Glomerular visceral epithelial cell (primary cell): ENCODE measurements around the gene GRHL3.

Experiments
- DNase-seq: peaks from one replicate; pipeline ENCODE4 v3.0.0-alpha.2; 2016; ENCODE audit errors: extremely low spot score

GRHL3 gene

DNA sequence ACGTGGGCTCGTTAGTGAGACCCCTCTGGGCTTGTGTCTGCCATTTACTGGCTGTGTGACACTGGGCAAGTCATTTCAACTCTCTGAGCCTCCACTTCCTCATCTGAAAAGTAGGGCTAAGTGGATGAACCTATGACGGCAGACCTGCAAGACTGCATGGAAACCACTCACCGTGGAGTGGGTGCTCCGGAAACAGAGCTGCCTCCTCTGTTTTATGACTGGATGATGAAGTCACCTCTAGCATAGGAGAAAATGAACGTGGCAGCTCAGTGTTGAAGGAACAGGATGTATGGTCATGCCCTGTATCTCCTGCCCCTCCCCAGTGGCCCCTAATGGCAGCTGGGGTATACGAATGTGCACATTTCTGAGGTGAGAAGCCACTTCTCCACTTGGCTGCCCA, 53.9 kb downstream of the GRHL3 start:
- no peak for DNase-seq

DNA sequence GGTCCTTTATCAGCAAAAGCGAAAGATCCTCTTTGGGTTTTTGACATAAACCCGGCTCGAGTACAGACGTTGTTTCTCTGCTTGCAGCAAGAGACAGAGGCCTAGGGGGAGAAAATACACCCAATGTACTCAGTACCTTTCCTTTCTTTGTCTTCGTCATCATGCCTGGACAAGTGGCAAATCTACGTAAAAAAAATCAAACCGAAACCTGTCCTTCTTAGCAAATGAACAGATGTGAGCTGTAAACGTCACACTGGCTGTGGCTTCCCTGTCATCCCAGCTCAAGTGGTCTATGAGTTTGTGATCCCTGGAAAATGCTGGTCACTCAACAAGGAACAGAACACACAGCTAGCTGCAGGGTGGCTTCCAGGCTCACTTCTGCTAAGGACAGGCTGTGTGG, 54.6 kb downstream of the GRHL3 start:
- no peak for DNase-seq

DNA sequence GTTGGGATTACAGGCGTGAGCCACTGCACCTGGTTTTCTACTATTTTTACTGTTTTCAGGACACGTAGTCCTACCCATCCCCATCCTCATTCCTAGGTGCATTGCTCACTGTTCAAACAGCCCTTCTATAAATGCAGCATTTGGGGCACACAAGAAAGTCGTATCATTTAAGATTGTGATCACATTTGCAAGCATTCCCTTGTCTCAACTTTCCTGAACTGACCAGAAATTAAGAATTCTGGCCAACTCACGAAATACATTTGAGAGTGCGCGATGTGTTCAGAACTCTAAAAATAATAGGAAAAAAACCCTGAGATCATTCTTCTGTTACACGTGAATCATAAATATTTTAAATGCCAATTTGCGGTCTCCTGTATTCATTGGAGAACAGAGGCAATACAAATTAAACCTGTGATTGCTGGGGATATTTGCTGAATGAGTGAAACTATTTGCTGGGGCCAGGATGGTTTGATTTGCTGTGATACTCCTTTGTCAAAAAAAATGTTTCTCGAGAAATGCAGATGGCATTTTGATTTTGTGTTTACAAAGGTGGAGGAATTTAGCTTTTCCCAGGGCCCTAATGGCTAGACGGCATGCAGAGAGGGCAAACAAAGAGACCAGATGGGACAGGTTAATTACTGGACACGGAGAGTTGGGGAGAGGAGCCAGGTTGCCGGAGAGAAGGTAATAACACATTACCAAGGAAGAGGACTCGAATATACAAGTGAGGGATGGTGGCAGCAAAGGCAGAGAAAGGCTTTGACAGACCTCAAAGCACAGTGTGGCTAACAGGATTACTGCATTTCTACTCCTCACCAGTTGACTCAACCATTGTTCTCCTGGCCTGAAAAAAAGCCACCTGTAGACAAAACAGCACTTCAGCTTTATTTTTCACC, 56.0 kb downstream of the GRHL3 start:
- no peak for DNase-seq

- DNase-seq, result no peak
Observed at GRCh38 chr1:24379733-24380315, 60.7 kb downstream of the GRHL3 start.

DNA sequence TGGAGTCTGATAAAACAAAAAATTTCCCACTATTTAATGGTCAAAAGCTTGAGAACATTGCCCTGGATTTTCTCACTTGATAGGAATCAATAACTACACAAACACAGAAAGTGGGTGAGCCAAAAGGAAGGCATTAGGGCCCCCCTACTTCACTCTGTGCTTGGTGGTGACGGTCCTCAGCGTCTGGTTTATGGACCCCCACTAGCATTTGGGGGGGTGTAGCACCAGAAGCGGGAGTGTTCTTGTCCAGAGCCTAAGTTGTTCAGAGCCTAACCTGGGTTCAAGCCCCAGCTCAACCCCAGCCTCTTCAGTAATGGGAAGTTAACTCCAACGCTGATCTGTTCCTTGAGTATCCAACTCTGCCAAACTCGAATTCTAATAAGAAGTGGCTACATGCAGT, 61.4 kb downstream of the GRHL3 start:
- DNase-seq, result no peak

GRCh38 chr1:24381256-24381655, 62.1 kb downstream of the GRHL3 start:
- no peak for DNase-seq

DNA sequence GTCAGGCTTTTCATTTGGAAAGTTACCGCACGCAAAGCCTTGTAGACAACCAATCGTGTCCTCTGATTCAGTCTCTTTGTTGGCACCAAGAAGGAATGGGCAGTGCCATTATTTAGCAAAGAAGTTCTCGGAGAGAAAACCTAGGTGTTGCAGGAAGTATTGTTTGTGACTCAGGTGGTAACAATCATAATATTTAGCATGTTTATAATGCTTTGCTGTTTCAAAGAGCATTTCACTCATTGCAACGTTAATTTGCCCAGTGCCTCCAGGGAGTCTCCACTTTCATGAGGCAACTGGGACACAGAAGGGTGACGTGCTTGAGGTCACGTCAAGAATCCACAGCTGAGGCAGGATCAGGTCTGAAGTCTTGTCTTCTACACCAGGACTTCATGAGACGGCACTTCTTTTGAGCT, 63.0 kb downstream of the GRHL3 start:
- no peak for DNase-seq

- DNase-seq, result no peak
Observed at GRCh38 chr1:24383381-24383940, 64.3 kb downstream of the GRHL3 start.

DNA sequence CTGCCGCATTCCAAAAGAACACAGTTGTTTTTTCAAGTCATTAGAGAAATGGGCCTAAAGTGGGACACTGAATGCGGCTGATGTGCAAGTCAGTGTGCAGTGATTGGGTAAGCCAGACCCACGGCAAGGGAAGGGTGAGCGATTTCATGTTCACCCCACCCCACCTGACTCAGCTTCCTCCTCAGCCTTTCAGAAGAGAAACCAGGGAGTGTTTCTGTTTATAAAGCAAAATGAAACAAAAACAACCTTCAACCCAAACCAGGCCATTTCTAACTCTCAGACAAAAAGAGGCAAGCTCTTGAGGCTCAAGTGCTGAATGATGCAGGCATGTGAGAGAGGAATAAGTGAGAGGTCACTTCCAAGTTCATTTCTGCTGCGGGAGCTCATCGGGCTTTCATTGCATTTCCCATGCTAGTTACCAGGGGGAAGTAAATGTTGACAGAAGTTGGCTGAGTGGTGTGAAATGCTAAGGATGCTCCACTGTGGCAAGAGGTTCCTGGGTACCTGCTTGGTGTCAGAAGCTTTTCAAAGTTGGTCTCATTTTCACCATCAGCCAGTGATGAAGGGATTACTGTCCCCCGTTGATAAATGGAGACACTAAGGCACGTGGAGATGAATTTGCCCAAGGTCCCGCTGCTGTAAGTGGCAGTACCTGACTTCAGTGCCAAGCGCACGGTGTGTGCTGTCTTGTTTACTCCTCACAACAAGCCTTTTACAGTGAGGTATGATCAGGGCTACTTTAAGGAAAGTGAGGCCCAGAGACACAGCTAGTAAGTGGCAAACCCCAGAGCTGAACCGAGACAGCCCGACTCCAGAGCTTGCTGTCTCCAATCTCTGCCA, 65.3 kb downstream of the GRHL3 start:
- no peak for DNase-seq

- DNase-seq, result peak; percentile 54
Observed at GRCh38 chr1:24385160-24385940, 66.2 kb downstream of the GRHL3 start.

DNA sequence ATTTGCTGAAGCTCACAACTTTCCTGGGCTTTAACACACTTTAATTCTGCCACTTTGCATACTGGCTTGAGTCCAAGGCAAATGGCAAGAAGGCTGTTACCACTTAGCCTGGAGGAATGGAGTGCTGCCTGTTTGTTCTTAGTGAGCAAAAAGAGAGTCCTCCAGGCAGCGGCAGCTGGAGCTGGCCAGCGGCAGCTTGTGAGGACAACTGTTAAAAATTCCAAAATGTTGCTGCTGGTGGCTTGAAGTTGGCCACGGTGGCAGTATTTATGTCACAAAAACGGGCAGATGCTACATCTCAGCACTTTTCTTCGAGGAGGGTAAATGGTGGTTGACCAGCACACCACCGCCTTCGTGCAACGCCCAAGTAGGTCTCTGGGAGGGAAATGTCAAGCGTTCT, 67.1 kb downstream of the GRHL3 start:
- no peak for DNase-seq

DNA sequence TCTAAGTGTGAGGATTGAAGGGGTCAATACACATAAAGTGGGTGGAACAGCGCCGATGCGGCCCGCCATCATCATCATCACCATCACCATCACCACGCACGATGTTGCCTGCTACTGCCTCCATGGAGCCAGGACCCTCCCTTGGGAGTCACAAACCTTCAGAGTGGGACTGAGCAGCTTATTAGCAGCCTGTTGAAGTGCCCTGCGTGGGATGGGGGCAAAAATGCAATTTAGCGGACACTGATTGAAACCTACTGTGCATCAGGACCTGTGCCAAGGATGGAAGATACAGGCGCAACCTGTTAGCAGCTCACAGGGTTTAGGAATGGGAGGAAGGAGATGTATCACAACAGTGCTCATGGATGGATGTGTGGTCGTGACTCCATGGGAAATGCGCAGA, 67.8 kb downstream of the GRHL3 start:
- no peak for DNase-seq

DNA sequence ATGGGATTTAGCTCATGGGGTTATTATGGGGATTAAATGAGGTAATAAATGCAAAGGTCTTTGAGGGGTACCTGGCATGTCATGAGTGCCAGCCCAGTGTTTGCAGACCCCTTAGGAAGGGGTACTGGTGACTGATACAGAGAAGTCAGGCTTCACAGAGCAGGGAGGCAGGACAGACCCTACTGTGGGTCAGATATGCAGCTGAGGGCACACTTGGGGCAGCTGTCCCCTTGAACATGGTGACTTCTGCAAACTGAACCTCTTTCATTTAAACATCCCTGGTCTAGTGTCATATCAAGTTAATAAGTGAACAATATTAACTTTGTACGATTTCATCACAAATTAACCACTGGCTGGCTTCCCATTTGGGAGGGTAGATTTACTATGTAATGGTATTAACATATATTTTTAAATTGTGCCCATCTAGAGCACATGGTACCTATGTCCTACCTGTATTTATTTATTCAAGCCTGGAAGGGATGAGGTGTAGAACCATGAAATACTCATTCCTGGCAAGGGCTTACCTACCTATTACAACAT, 68.5 kb downstream of the GRHL3 start:
- no peak for DNase-seq

GRCh38 chr1:24388331-24388885, 69.3 kb downstream of the GRHL3 start:
- no peak for DNase-seq

- DNase-seq, result no peak
Observed at GRCh38 chr1:24389231-24389678, 70.1 kb downstream of the GRHL3 start.

DNA sequence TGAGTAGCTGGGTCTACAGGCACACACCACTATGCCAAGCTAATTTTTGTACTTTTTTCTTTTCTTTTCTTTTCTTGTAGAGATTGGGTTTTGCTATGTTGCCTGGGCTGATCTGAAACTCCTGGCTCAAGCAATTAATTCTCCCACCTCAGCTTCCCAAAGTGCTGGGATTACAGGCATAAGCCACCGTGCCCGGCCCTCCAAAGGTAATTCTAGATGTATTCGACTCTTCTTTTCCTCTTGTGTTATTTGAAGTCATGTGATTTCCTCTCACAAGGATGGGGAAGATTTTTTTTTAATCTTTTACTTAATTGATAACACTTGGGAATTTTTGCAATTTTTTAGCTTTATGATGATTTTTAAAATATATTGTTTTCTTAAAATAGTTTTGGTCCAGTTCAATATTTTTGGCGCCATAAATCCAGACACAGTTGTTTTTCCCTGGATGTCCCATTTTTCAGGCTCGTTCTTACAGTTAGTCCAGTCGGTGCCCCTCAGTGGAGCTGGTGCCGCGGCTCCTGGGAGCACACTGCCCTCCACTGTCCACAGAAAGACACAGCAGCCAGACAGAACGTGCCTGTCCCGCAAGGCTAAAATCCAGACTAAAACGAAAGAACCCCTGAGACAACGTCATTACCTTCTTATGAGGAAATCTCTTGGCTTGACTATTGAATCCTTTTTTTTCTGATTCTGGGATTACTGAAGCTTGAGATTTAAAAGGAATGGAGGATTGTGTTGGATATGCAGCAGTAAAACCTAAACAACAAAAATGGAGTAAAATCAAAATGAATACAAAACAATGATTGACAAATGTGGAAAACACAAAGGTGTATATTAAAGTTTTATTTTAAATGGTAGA, 72.0 kb downstream of the GRHL3 start:
- peak; percentile 84 for DNase-seq

GRCh38 chr1:24391882-24392603, 72.9 kb downstream of the GRHL3 start:
- DNase-seq, result peak; percentile 66

DNA sequence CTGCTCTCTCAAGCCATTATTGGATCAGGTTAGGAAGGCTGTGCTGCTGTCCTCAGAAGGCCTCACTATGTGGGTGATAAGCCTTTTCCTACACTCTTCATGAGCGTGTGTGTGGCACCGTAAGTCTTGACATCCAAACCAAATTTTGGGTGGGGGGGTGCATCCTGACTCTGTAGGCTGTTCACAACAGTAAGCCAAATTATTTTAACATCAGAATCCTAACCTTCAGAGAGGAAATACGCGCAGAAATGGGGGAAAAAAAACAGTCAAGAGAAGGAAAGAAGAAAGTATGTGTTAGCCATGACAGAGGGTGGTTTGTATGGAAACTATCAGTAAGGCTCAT, 73.4 kb downstream of the GRHL3 start:
- no peak for DNase-seq

DNA sequence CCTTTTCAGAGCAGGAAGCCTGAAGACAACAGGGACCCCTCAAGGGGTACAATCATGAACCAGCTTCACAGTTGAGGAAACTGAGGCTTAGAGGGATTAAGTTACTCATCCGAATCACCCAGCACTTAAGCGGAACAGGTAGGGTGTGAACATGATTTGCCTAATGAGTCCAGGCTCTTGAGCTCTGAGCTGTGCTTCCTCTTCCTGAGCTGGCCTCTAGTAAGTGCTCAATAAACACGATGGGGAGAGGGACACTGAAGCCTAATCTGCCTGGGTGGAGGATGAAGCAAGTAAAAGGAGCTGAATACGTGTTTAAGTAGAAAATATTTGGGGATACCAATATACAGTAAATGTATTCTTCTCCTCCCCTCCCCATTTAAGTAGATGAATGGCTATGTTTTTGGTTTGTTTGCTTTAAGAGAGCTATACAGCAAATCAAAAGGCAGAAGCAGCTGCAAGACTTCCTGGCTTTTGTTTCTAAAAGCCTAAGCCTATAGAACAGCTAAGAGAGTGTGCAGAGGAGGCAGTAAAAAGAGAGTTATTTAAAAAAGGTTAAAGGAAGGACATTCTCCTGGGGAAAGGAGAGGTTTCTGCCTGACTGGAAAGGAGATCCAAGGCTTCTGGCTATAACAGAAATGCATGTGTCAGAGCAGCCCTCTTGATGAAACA, 74.0 kb downstream of the GRHL3 start:
- no peak for DNase-seq
